Measurements from ENCODE around the gene OR9Q1.
"Not testable (repeated sequence)": the region's sequence is repeated elsewhere in the genome, so short reads cannot be mapped to it uniquely, and the experiment has no call there.

Gene OR9Q1

DNA sequence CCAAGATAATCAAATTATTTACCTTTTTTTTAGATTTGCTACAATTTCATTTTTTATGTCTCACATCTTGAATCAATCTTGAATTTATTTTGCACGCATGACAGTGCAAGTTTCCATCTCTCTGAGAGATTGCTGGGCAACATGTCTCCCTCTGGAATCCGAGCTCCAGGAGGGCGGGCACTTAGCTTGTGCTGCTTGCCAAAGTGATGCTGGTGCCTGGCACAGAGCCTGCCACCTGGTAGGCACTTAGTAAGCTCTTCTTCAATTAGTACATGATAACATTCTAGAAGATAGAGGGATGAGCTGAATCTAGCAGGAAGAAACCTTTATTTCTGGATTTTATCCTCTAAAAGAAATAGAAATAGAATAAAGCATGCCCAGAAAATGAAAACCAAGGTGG is 129.1 kb downstream of the OR9Q1 start:
- no peak for DNase-seq

DNA sequence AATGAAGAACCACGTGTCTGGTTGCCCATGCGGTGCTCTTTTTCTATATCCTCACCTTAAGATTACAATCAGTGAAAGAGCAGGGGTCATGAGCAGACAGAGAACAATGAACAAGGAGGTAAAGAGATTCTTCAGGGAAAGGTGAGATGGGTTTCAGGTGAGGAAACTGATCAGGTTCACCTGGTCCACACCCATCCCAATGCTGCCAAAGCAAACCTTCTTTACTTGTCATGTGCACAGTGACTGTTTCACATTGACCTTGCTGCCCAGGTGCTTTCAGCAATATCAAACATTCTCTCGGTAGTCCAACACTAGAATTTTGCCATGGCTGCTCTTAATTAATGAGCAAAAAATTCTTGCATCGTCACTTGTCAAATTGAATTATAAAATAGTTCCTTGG is 140.7 kb downstream of the OR9Q1 start:
- no peak for DNase-seq

- no peak for DNase-seq
Measured at GRCh38 chr11:58164990-58165389, 141.3 kb downstream of the OR9Q1 start.

- no peak for DNase-seq
Measured at GRCh38 chr11:58165504-58166106, 141.9 kb downstream of the OR9Q1 start.

DNA sequence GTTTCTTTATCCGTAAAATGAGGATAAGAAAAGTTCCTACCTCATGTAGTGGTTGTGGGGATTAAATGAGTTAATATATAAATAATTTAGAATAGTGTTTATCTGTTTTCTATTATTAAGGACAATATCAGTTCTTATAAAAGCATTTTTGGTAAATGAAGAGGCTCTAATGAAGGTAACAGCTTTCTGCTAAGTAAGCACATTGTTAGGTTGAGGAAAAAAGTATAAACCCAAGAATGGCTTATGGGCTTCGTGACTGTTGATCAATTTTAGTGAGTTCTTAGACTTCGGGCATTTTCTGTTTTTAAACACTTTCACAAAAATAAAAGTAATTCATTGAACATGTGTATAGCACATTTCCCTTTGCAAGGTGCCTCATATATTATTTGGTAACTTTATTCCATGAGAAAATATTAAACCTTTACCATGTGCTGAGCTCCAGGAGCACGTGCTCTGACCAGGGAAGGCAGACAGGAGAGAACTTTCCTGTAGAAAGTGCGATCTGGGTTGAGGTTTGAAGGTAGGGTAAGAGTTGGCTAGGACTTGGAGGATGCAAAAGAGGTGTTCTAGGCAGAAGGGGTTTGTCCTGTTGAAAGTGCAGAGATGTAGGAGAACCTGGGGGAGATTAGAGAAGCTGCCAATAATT is 153.9 kb downstream of the OR9Q1 start:
- no peak for DNase-seq

GRCh38 chr11:58178444-58178843 is 154.8 kb downstream of the OR9Q1 start:
- DNase-seq, result no peak

GRCh38 chr11:58179648-58180047 is 156.0 kb downstream of the OR9Q1 start:
- DNase-seq, result no peak

DNA sequence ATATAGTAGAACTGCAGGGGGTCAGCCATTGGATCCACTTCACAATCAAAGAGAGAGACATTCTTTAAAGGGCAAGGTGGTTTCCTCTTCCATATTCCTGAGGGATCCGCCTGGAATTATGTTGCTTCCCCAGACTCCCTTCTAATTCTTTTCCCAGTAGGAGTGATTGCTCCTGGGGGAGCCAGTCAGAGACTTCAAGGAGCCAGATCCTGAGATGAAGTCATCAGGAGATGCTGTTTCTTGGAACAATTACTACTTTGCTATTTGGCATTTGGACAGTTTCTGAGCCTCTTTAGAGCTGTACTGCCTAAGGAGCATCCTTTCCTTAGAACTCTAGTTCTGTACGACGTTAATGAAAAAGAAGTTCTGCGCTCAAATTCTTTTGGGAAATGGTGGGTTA is 163.3 kb downstream of the OR9Q1 start:
- DNase-seq, result no peak

GRCh38 chr11:58188770-58189169 is 165.1 kb downstream of the OR9Q1 start, which contains the start of gene OR9Q2:
Gene OR9Q2, plus strand, starts transcription at chr11:58189070. Its CDS starts 1,421 bp downstream, at chr11:58190491.
- no peak for DNase-seq

- no peak for DNase-seq
Measured at GRCh38 chr11:58192229-58192628, 168.5 kb downstream of the OR9Q1 start.

- DNase-seq, result no peak
Measured at GRCh38 chr11:58193391-58193790, 169.7 kb downstream of the OR9Q1 start.

GRCh38 chr11:58195939-58196338 is 172.3 kb downstream of the OR9Q1 start:
- no peak for DNase-seq

- DNase-seq, result no peak
Measured at GRCh38 chr11:58199271-58199670, 175.6 kb downstream of the OR9Q1 start.

DNA sequence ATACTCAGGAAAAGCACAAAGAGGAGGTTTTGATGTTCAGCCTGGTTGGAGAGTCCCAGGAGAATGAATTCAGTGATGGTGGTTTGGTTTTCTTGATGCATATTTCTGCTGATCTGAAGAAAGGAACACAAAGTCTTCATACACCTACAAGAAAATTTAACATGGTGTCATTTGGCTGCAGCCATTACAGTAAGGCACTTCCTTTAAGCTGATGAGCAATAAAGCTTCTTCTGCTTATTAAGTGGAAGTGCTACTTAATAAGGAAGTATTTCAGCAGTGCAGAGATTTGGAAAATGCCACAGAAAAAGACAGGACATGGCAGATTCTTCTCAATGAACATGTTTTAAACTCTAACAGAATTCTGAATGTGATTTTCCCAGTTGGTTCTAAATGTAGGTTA is 180.4 kb downstream of the OR9Q1 start, which contains the start of gene OR1S2:
Gene OR1S2 (minus strand): TSS at position 101 of the 400 bp plus-strand sequence. CDS start 0 bp downstream, at position 101.
- no peak for DNase-seq

DNA sequence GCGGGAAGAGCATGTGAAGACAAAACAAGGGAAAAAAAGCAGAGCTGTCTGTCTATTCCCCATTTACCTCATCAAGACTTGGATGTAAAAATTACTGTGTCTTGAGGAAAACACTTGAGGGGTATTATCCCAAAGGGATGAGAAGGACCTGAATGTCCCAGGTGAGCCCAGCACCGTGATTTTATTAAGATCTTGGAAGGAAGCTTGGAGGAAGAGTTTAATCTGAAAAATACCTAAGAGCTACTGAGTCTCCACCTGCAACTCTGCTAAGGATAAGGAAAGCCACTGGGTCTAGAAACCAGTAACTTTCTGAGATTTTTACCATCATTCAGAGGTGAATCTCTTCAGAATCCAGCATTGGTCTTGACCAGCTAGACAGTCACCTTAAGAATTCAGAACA is 188.7 kb downstream of the OR9Q1 start, which contains the start of gene OR1S1:
Gene OR1S1 (plus strand): TSS at position 301 of the 400 bp plus-strand sequence.
- DNase-seq, result not testable (repeated sequence)

- DNase-seq, result no peak
Measured at GRCh38 chr11:58216476-58216875, 192.8 kb downstream of the OR9Q1 start.

DNA sequence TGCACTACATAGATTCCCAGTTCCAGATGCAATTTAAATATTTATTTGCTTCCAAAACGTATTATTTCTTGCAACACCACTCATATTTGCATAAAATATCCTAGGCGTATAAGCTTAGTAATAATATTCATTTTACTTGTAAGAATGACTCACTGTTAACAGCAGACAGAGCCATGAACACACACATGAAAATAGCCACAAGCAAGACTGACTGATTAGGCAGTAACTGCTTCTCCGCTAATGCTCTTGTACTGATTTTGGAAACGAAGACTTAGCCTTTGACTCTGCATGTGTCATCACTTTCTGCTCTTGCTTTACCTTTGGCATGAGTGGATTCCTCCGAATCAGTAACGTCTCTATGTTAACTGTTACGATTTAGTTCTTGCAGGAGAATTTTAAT is 199.0 kb downstream of the OR9Q1 start:
- DNase-seq, result no peak

- DNase-seq, result no peak
Measured at GRCh38 chr11:58227956-58228615, 204.4 kb downstream of the OR9Q1 start.

All from DMS79 treated with DMSO at 0.1 percent for 48 hours (cell line).